RWPE2 (cell line): ENCODE results near the gene WFDC9.
"Not testable (repeated sequence)": the region's sequence is repeated elsewhere in the genome, so short reads cannot be mapped to it uniquely, and the experiment has no call there.

Experiments used
- ATAC-seq: fragments of 200-7000 bp; cut with Tn5 transposase; 3 replicates; pipeline ENCODE4 v1.9.1; 2021; ENCODE audit warnings: low read depth
- DNase-seq: peaks from one replicate; pipeline ENCODE4 v3.0.0-alpha.2; 2020; ENCODE audit warnings: low spot score
- H3K27ac ChIP-seq: fragments of 450-650 bp; 2 replicates; pipeline ENCODE4 v1.5.1; 2017; ENCODE audit warnings: mild to moderate bottlenecking; ENCODE audit not compliant: poor library complexity, severe bottlenecking
- H3K27me3 ChIP-seq: fragments of 250-450 bp; sonication (Bioruptor Pico); 2 replicates; pipeline ENCODE4 v1.5.1; 2021; ENCODE audit warnings: mild to moderate bottlenecking, moderate library complexity; ENCODE audit not compliant: insufficient read depth, poor library complexity, severe bottlenecking
- H3K36me3 ChIP-seq: fragments of 250-450 bp; sonication (Bioruptor Pico); 2 replicates; pipeline ENCODE4 v1.5.1; 2020; ENCODE audit warnings: low read depth, mild to moderate bottlenecking, moderate library complexity
- H3K4me1 ChIP-seq: fragments of 250-450 bp; sonication (Bioruptor Pico); 2 replicates; pipeline ENCODE4 v1.5.1; 2021; ENCODE audit warnings: mild to moderate bottlenecking, moderate library complexity; ENCODE audit not compliant: insufficient read depth, poor library complexity, severe bottlenecking
- H3K4me3 ChIP-seq: fragments of 250-450 bp; sonication (Bioruptor Pico); 2 replicates; pipeline ENCODE4 v1.5.1; 2021; ENCODE audit warnings: mild to moderate bottlenecking, moderate library complexity; ENCODE audit not compliant: severe bottlenecking
- H3K9me3 ChIP-seq: fragments of 250-450 bp; sonication (Bioruptor Pico); 2 replicates; pipeline ENCODE4 v1.5.1; 2021; ENCODE audit warnings: mild to moderate bottlenecking, moderate library complexity; ENCODE audit not compliant: severe bottlenecking
- CTCF ChIP-seq: fragments of 450-650 bp; IDR thresholded peaks from one replicate; pipeline ENCODE4 v1.5.1; 2017; ENCODE audit warnings: mild to moderate bottlenecking, moderate library complexity; ENCODE audit not compliant: poor library complexity, severe bottlenecking

Gene WFDC9

DNA sequence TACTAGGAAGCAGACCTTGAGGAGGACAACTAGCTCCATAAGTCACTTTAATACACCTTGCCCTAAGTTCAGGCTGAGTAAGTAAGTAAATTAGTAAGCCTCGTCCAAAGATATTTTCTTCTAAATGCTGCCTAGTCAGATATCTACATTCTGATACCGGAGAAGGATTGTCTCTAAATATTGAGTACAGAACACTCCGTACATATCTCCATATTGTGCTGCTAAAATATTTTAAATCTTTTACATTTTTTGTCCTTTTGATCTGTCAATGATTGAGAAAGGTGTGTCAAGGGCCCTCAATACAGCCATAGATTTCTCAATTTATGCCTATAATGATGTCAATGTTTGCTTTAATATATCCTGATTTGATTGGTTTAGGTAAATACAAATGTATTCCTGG lies 55.2 kb downstream of the WFDC9 start:
- ATAC-seq: no peak
- Histone ChIP-seq H3K36me3 (no peaks in the 10 kb centered on the region), H3K4me1 (no peaks in the 10 kb centered on the region), H3K4me3 (no peak overlapping the region), H3K9me3 (no peaks in the 10 kb centered on the region), H3K27ac (no peak overlapping the region), H3K27me3 (peaks cover 33% of the 10 kb centered on the region)
- no peak for TF ChIP-seq CTCF
- no peak for DNase-seq

DNA sequence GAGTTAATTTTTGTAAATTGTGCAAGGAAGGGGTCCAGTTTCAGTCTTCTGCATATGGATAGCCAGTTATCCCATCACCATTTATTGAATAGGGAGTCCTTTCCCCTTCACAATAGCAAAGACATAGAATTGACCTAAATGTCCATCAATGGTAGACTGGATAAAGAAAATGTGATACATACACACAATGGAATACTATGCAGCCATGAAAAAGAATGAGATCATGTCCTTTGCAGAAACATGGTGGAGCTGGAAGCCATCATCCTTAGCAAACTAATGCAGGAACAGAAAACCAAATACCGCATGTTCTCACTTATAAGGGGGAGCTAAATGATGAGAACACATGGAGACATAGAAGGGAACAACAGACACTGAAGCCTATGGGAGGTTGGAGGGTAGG lies 61.4 kb downstream of the WFDC9 start:
- H3K4me3 ChIP-seq, ATAC-seq, H3K36me3 ChIP-seq, H3K9me3 ChIP-seq, H3K4me1 ChIP-seq, DNase-seq, H3K27ac ChIP-seq: not testable (repeated sequence)
- peaks cover 32% of the 10 kb centered on the region for H3K27me3 ChIP-seq

DNA sequence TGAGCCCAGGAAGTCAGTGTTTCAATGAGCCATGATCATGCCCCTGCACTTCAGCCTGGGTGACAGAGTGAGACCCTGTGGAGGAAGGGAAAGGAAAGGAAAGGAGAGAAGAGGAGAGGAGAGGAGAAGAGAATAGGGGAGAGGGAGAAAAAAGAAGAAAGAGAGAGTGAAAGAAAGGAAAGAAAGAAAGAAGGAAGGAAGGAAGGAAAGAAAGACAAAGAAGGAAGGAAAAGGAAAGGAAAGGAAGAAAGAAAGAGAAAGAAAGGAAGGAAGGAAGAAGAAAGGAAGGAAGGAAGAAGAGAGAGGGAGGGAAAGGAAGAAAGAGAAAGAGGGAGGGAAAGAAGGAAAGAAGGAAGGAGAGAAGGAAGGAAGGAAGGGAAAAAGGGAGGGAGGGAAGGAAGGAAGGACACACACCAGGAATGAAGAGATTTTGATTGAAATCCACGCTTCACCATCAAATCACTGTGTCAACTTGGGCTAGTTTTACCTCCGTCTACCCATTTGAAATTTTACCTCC lies 66.3 kb downstream of the WFDC9 start:
- H3K27me3 ChIP-seq: peaks cover 42% of the 10 kb centered on the region
- no peak for ATAC-seq
- no peak for TF ChIP-seq CTCF
- H3K36me3 ChIP-seq: no peaks in the 10 kb centered on the region
- H3K9me3 ChIP-seq: no peaks in the 10 kb centered on the region
- H3K4me3 ChIP-seq: no peak overlapping the region
- no peaks in the 10 kb centered on the region for H3K4me1 ChIP-seq
- DNase-seq: no peak
- H3K27ac ChIP-seq: no peak overlapping the region
